Mucosa of rectum (tissue), 2 donors: ENCODE data around the gene KDM3B.

Experiments used
- H3K27ac ChIP-seq, 2 donors: one replicate each; pipeline ENCODE4 v1.7.0; 2013; ENCODE audit warnings: inconsistent platforms in 2 of 2, low read depth in 2 of 2, low read length in 2 of 2
- H3K27me3 ChIP-seq, 2 donors: one replicate each; pipeline ENCODE4 v1.7.0; 2013; ENCODE audit warnings: low read length in 2 of 2; ENCODE audit not compliant: control insufficient read depth in 2 of 2, insufficient read depth in 2 of 2
- H3K36me3 ChIP-seq, 2 donors: one replicate each; pipeline ENCODE4 v1.7.0; 2013; ENCODE audit warnings: low read length in 2 of 2; ENCODE audit not compliant: control insufficient read depth in 2 of 2, insufficient read depth in 2 of 2
- H3K4me1 ChIP-seq, 2 donors: one replicate each; pipeline ENCODE4 v1.7.0; 2013; ENCODE audit warnings: low read length in 2 of 2, mild to moderate bottlenecking in 1 of 2; ENCODE audit not compliant: control insufficient read depth in 2 of 2, insufficient read depth in 2 of 2
- H3K4me3 ChIP-seq, 2 donors: one replicate each; pipeline ENCODE4 v1.7.0; 2013; ENCODE audit warnings: low read length in 2 of 2
- H3K9ac ChIP-seq, 2 donors: one replicate each; pipeline ENCODE4 v1.7.0; 2013; ENCODE audit warnings: low read length in 2 of 2, low read depth in 1 of 2, mild to moderate bottlenecking in 1 of 2
- H3K9me3 ChIP-seq, 2 donors: one replicate each; pipeline ENCODE4 v1.7.0; 2013; ENCODE audit warnings: low read length in 2 of 2; ENCODE audit not compliant: control insufficient read depth in 2 of 2
- donor health status: healthy.
- donor health status: Normal muscosa, but diverticular disease.

Gene KDM3B

DNA sequence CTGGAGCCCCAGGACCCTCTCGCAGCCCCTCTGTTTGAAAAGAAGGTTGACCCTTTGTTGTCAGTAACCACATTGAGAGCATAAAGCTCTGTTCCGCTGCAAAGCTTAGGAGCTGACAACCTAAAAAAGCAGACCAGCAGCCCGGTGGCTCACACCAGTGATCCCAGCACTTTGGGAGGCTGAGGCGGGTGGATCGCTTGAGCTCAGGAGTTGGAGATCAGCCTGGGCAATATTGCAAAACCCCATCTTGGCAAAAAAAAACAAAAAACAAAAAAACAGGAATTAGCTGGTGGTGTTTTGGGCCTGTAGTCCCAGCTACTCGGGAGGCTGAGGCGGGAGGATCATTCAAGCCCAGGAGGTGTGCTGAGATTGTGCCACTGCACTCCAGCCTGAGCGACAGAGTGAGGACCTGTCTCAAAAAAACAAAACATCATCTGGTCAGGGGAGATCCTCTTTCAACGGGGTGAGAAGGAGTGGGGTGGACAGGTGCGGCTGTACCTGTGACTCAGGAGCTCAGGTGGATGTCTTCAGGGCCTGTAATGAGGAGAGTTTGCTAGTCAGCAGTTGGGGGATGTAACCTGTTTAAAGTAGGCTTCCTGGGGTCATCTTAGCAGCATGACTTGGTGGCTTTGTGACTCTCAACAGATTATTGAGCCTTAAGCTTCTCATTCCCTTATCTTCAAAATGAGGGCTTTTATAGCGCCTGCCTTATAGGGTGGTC, 85.7 kb downstream of the KDM3B start:
- Histone ChIP-seq H3K9ac (peak overlapping the region in 1 of 2 donors; percentile 19), H3K9me3 (no peaks in the 10 kb centered on the region), H3K4me1 (peaks cover 10 to 11% of the 10 kb centered on the region in 2 donors), H3K27me3 (peaks cover 2 to 13% of the 10 kb centered on the region in 2 donors), H3K27ac (no peak overlapping the region), H3K4me3 (peak overlapping the region; percentile 24 to 67), H3K36me3 (peaks cover 27 to 29% of the 10 kb centered on the region in 2 donors)

DNA sequence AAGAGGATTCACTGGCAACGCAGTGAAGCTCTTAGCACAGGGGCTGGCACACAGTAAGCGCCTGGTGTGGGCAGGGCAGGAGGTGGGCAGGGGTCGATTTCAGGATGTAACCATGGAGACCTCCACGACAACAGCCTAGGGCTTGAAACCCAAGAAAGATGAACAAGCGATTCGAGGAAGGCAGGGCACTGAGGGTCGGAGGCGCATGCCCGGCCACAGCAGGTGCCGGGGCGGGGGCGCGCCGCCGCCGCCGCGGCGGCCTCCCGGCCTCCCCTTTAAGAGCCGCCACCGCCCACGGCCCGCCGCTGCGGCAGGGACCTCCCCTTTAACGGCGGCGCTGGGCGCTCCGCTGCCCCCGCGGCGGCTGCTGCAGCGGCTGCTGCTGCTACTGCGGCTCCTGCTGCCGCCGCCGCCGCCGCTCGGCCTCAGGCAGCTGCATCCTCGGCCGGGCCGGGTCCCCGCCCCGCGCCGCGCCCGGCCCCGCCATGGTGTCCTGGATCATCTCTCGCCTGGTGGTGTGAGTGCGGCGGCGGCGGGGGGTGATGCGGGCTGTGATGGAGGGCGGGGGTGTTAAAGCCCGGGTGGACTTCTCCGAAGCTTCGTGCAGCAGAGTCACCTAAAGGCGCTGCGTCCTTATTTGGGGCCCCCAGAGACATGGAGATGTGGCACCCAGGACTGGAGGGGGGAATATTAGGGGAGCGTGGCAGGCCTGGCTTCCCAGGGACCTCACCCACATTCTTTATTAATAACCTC, 86.4 kb downstream of the KDM3B start, which contains the start of gene REEP2:
TSS of gene REEP2 (plus strand) at position 334 of the 753 bp plus-strand sequence. CDS start at position 486, 152 bp downstream.
- Histone ChIP-seq H3K27ac (peak within 1 kb of the TSS in 1 of 2 donors; percentile 9), H3K27me3 (peaks cover 2 to 13% of the 10 kb centered on the region in 2 donors), H3K36me3 (peaks cover 23 to 25% of the 10 kb centered on the region in 2 donors), H3K9ac (peak within 1 kb of the TSS in 1 of 2 donors; percentile 19), H3K4me1 (peaks cover 10 to 11% of the 10 kb centered on the region in 2 donors), H3K9me3 (no peaks in the 10 kb centered on the region), H3K4me3 (peak within 1 kb of the TSS; percentile 24 to 67)

DNA sequence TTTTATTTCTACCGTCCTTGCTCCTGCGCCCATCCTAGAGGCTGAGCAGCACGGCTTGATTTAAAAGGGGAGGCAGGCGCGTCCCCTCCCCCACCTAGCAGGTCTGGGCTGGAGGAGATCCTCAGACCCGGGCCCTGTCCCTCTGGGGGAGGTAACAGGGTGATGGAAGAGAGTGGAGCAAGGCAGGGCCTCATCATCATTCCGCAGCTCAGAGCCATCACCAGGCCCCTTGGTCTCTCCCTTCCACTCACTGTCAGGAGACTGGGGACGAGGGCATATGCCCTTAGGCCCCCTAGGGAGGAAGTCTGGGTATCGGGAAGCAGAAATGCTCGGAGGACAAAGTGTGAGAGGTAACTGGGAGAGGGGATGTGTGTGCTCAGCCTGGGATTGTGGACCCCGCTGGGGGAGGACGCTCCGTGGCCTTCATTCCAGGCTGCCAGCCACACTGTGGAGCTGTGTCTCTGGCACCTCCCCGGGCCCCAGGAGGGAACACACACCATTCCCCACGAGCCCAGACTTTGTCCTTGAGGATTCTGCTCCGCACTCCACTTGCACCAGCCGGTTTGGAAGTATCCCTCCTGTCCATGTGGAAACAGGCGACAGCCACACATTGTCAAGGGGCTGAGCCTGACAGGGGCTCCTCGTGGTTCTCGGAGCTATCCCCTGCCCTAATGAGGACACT, 87.1 kb downstream of the KDM3B start:
- Histone ChIP-seq H3K4me1 (peaks cover 10 to 11% of the 10 kb centered on the region in 2 donors), H3K27ac (peak overlapping the region in 1 of 2 donors; percentile 9), H3K9me3 (no peaks in the 10 kb centered on the region), H3K9ac (no peak overlapping the region), H3K4me3 (peak overlapping the region; percentile 22 to 50), H3K36me3 (peaks cover 19 to 22% of the 10 kb centered on the region in 2 donors), H3K27me3 (peaks cover 2 to 13% of the 10 kb centered on the region in 2 donors)

DNA sequence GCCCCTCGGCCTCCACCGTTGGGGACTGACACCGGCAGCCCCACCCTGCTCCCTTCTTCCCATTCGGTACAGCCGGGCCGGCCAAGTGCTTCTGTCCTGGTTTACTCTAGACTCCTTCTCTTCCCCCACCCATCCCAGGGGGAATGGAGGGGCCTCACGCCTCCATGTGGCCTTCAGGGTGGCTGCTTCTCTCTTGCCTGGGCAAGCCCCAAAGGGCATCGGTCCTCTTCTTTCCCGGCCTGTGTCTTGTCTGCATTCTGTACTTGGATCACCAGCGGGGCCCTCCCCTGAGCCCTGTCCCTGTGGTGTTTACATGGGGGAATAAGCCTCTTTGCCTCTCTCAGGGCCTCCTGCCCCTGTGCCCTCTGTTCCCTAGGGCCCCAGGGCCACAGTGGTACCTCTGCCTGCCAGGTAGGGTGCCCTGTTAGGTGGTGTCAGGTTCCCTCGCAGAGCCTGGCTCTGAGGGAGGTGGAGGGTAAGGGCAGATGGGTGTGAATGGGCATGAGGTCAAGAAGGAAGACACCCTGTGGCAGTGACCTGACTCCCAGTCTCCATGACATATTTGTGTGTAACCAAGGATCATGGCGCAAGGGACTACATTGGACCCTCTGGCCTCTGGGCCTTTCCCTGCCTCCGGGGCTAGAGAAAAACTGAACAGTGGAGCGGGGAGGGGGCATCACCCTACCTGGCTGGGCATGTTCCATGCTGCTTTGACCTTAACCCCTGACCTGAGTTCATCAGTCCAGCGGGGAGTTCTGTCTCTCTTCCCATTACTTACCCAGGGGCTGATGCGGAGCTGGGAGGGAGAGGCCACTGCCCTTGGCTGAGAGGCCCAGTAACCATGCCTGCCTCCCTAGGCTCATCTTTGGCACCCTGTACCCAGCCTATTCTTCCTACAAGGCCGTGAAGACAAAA, 87.9 kb downstream of the KDM3B start:
- H3K9ac ChIP-seq, result no peak overlapping the region
- no peak overlapping the region for H3K4me3 ChIP-seq

DNA sequence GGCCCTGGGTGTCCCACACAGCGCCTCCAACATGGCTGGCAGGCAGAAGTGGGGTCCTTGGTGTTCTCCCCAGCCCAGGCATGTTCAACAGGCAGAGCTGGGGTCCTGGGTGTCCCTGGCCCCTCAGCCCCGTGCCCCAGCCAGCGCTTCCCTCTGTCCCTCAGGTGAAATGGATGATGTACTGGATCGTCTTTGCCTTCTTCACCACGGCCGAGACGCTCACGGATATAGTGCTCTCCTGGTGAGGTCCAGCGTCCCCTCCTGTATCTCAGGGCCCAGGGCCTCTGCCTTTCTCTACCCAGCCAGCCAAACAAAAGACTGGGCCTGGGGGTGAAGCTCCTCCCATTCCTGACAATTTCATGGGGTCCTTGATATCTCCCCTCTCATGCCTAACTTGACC, 88.7 kb downstream of the KDM3B start:
- no peak overlapping the region for H3K27ac ChIP-seq
- peaks cover 3 to 6% of the 10 kb centered on the region in 2 donors for H3K36me3 ChIP-seq
- peaks cover 2 to 13% of the 10 kb centered on the region in 2 donors for H3K27me3 ChIP-seq
- peaks cover 10 to 11% of the 10 kb centered on the region in 2 donors for H3K4me1 ChIP-seq
- no peak overlapping the region for H3K9ac ChIP-seq
- H3K4me3 ChIP-seq, result no peak overlapping the region
- H3K9me3 ChIP-seq, result no peaks in the 10 kb centered on the region

More for the DNA sequence above, 87.9 kb downstream of the KDM3B start:
- no peak overlapping the region for H3K27ac ChIP-seq
- H3K4me1 ChIP-seq, result peaks cover 10 to 11% of the 10 kb centered on the region in 2 donors
- H3K9me3 ChIP-seq, result no peaks in the 10 kb centered on the region
- H3K36me3 ChIP-seq, result peaks cover 11 to 14% of the 10 kb centered on the region in 2 donors
- peaks cover 2 to 13% of the 10 kb centered on the region in 2 donors for H3K27me3 ChIP-seq

DNA sequence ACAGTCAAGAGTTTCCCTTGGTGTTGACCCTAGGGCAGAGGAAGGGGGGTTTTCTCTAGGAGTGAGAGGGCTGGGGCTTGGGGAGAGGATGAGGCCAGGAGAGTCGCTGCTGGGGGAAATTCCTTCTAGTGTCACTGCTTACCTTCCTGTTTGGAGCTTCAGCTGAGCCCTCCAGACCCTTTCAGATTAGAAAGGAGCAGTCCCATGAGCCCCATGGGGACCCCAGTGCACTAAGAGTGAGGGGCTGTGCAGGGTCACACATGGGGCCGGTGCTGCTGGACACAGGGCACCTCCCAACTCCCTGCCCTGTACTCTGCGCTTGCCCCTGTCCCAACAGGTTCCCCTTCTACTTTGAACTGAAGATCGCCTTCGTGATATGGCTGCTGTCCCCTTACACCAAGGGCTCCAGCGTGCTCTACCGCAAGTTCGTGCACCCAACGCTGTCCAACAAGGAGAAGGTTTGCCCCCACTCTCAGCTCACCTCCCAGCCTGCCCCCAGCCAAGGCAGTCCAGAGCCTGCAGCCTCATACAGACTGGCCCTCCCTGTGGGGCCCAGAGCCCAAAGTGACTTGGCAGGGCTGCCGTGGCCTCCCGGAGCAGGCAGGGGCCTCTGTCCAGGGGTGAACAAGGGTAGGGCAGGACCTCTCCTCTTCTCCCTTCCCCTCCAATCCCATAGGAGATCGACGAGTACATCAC, 91.7 kb downstream of the KDM3B start:
- H3K9me3 ChIP-seq, result no peaks in the 10 kb centered on the region
- no peak overlapping the region for H3K9ac ChIP-seq
- peaks cover 2 to 10% of the 10 kb centered on the region in 2 donors for H3K27me3 ChIP-seq
- no peaks in the 10 kb centered on the region for H3K36me3 ChIP-seq
- no peak overlapping the region for H3K4me3 ChIP-seq
- H3K4me1 ChIP-seq, result peaks cover 3 to 5% of the 10 kb centered on the region in 2 donors
- no peak overlapping the region for H3K27ac ChIP-seq

DNA sequence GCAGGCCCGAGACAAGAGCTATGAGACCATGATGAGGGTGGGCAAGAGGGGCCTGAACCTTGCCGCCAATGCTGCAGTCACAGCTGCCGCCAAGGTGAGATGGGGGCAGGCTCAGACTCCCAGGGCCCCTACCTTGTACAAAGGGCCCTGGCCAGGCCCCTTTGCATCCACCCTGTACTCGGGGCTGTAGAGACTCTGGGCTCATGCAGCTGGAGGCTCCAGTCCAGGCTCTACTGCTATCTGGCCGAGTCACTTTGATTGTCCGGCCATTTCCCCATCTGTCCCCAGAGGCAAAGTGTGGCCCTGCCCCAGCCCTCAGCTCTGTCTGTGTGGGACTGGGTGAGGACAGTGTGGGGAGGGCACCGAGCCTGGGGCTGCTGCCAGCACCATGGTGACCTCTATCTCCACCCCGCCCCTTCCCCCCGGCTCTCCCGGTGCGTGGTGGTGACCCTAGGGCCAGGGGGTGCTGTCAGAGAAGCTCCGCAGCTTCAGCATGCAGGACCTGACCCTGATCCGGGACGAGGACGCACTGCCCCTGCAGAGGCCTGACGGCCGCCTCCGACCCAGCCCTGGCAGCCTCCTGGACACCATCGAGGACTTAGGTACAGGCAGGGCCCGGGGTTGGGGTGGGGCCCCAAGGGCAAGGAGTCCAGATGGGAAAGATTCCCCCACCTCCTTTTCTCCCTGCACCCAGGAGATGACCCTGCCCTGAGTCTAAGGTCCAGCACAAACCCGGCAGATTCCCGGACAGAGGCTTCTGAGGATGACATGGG, 92.5 kb downstream of the KDM3B start:
- H3K9me3 ChIP-seq, result no peaks in the 10 kb centered on the region
- H3K9ac ChIP-seq, result no peak overlapping the region
- H3K4me3 ChIP-seq, result no peak overlapping the region
- H3K27ac ChIP-seq, result no peak overlapping the region
- H3K27me3 ChIP-seq, result peaks cover under 1 to 4% of the 10 kb centered on the region in 2 donors
- H3K36me3 ChIP-seq, result no peaks in the 10 kb centered on the region
- H3K4me1 ChIP-seq, result no peaks in the 10 kb centered on the region

DNA sequence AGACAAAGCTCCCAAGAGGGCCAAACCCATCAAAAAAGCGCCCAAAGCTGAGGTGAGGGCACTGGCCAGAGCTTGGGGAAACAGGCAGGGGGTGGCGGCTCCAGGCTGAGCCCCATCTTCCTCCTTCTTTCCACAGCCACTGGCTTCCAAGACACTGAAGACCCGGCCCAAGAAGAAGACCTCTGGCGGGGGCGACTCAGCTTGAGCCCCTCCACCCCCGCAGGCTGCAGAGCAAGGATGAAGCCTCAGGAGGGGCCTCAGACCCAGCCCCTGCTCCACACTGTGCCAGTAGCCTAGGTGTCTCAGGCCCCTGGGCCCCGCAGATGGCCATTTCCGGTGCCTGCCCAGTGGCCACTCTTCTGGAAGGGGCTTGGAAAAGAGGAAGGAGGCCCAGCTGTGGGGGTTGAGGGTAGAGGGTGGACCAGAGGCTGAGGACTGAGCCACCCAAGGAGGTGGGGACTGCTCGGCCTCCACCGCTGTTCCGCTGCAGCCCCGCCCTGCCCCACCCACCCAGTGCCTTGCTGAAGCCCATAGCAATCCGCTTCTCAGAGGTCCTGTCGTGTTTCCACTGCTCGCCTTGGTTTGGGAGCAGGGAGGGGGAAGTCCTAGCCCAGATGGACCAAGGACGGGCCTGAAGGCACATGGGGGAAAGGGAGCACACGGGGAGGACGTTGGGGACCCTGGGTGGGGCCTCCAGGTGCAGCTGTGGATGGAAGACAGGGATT, 93.2 kb downstream of the KDM3B start:
- Histone ChIP-seq H3K27me3 (no peaks in the 10 kb centered on the region), H3K9ac (no peak overlapping the region), H3K27ac (no peak overlapping the region), H3K4me3 (no peak overlapping the region), H3K4me1 (no peaks in the 10 kb centered on the region), H3K36me3 (no peaks in the 10 kb centered on the region), H3K9me3 (no peaks in the 10 kb centered on the region)
